IPS-15b (cell line): ENCODE results near the gene TOR1B.

Source experiments
- H3K27me3 ChIP-seq: one replicate; pipeline ENCODE4 v1.6.1; 2013; ENCODE audit warnings: low read length; ENCODE audit not compliant: control insufficient read depth, insufficient read depth
- H3K36me3 ChIP-seq: one replicate; pipeline ENCODE4 v1.6.1; 2013; ENCODE audit warnings: low read length; ENCODE audit not compliant: control insufficient read depth, insufficient read depth
- H3K4me1 ChIP-seq: one replicate; pipeline ENCODE4 v1.6.1; 2013; ENCODE audit warnings: mild to moderate bottlenecking, low read length; ENCODE audit not compliant: control insufficient read depth, insufficient read depth
- H3K4me3 ChIP-seq: one replicate; pipeline ENCODE4 v1.5.1; 2013; ENCODE audit warnings: low read depth, low read length
- H3K9ac ChIP-seq: one replicate; pipeline ENCODE4 v1.6.1; 2013; ENCODE audit warnings: low read depth, mild to moderate bottlenecking, low read length
- H3K9me3 ChIP-seq: one replicate; pipeline ENCODE4 v1.6.1; 2013; ENCODE audit warnings: mild to moderate bottlenecking, low read length; ENCODE audit not compliant: control insufficient read depth, insufficient read depth

The TOR1B gene

GRCh38 chr9:129836311-129837007 lies 33.5 kb downstream of the TOR1B start:
- no peak overlapping the region for H3K9ac ChIP-seq
- H3K27me3 ChIP-seq = no peaks in the 10 kb centered on the region
- peak overlapping the region; percentile 77 for H3K4me3 ChIP-seq
- peaks cover 15% of the 10 kb centered on the region for H3K4me1 ChIP-seq
- H3K36me3 ChIP-seq = no peaks in the 10 kb centered on the region
- no peaks in the 10 kb centered on the region for H3K9me3 ChIP-seq

- no peak overlapping the region for H3K9ac ChIP-seq
- H3K4me1 ChIP-seq = peaks cover 15% of the 10 kb centered on the region
- H3K9me3 ChIP-seq = no peaks in the 10 kb centered on the region
- no peaks in the 10 kb centered on the region for H3K36me3 ChIP-seq
- no peak overlapping the region for H3K4me3 ChIP-seq
- no peaks in the 10 kb centered on the region for H3K27me3 ChIP-seq
Observed at GRCh38 chr9:129838707-129839259, 35.8 kb downstream of the TOR1B start.

- Histone ChIP-seq H3K27me3 (no peaks in the 10 kb centered on the region), H3K9ac (no peak overlapping the region), H3K4me3 (no peak overlapping the region), H3K36me3 (no peaks in the 10 kb centered on the region), H3K9me3 (no peaks in the 10 kb centered on the region), H3K4me1 (peaks cover 15% of the 10 kb centered on the region)
Observed at GRCh38 chr9:129839324-129840023, 36.5 kb downstream of the TOR1B start.

DNA sequence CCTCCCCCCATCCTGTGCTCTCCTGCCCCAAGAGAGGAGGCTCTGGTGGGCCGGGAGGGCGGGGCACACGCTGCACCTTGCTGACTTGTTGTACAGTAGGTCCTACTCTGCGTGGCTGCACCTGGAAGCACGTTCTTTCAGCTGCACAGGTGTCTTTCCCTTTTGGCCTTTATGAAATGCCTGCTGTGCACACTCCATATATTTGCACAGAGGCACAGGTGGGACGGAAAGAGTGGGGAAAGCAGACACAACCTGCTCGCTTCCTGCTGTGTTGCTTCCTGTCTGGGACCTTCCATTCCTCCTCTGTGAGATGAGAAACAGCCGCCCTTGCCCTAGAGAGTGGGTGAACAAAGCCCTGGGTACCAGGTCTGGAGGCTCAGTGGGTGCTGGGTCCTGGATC lies 37.0 kb downstream of the TOR1B start:
- Histone ChIP-seq H3K27me3 (no peaks in the 10 kb centered on the region), H3K4me1 (peaks cover 15% of the 10 kb centered on the region), H3K36me3 (no peaks in the 10 kb centered on the region), H3K9me3 (no peaks in the 10 kb centered on the region), H3K9ac (no peak overlapping the region), H3K4me3 (no peak overlapping the region)

- Histone ChIP-seq H3K4me3 (no peak overlapping the region), H3K4me1 (peaks cover 15% of the 10 kb centered on the region), H3K36me3 (no peaks in the 10 kb centered on the region), H3K9me3 (no peaks in the 10 kb centered on the region), H3K9ac (no peak overlapping the region), H3K27me3 (no peaks in the 10 kb centered on the region)
Observed at GRCh38 chr9:129841071-129841470, 38.1 kb downstream of the TOR1B start.

GRCh38 chr9:129845373-129845772 lies 42.4 kb downstream of the TOR1B start:
- H3K27me3 ChIP-seq = no peaks in the 10 kb centered on the region
- no peaks in the 10 kb centered on the region for H3K36me3 ChIP-seq
- H3K9ac ChIP-seq = no peak overlapping the region

DNA sequence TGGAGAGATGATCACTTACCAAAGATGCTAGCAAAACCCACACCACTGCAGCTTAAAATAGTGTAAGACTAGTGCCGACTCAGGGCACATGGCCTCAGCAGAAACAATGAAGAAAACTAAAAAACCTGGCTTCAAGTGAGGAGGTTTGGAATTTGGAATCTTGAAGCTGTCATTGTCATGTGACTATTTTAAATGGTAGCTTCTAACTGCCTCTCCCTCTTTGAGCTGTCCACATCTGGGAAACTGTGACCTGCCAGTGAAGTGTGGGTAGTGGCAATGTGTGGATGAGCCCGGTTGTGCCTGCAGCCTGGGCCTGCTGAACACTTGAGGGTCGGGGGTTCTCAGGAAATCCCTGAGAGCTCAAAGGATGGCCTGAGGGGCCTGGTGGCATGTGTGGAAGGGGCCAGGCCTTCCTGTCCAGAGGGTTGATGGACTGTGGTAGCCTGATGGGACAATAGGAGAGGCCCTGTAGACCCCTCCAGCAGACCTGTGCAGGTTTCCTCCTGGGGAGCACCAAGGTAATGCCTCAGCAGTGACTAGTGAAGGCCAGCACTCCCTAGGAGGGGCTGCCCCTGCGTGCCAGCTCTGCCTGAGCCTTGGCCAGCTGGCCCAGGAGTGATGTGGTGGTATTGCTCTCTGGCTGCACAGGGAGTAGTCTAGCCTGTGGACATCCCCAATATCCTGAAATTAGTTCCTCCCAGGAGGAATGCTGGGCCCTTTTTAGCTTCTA lies 45.9 kb downstream of the TOR1B start:
- Histone ChIP-seq H3K9me3 (no peaks in the 10 kb centered on the region), H3K9ac (no peak overlapping the region), H3K4me1 (no peaks in the 10 kb centered on the region), H3K4me3 (no peak overlapping the region), H3K27me3 (no peaks in the 10 kb centered on the region), H3K36me3 (peaks cover 3% of the 10 kb centered on the region)

More at GRCh38 chr9:129845373-129845772, 42.4 kb downstream of the TOR1B start:
- H3K4me1 ChIP-seq = no peaks in the 10 kb centered on the region
- no peaks in the 10 kb centered on the region for H3K9me3 ChIP-seq
- H3K4me3 ChIP-seq = no peak overlapping the region

GRCh38 chr9:129849901-129850300 lies 46.9 kb downstream of the TOR1B start:
- Histone ChIP-seq H3K4me3 (no peak overlapping the region), H3K36me3 (peaks cover 3% of the 10 kb centered on the region), H3K9me3 (no peaks in the 10 kb centered on the region), H3K9ac (no peak overlapping the region), H3K27me3 (no peaks in the 10 kb centered on the region), H3K4me1 (no peaks in the 10 kb centered on the region)

- Histone ChIP-seq H3K36me3 (peaks cover 3% of the 10 kb centered on the region), H3K4me3 (no peak overlapping the region), H3K9me3 (no peaks in the 10 kb centered on the region), H3K9ac (no peak overlapping the region), H3K4me1 (no peaks in the 10 kb centered on the region), H3K27me3 (no peaks in the 10 kb centered on the region)
Observed at GRCh38 chr9:129850821-129851550, 48.0 kb downstream of the TOR1B start.

- Histone ChIP-seq H3K4me3 (no peak overlapping the region), H3K9ac (no peak overlapping the region), H3K4me1 (no peaks in the 10 kb centered on the region), H3K36me3 (peaks cover 3% of the 10 kb centered on the region), H3K9me3 (no peaks in the 10 kb centered on the region), H3K27me3 (no peaks in the 10 kb centered on the region)
Observed at GRCh38 chr9:129851821-129852220, 48.8 kb downstream of the TOR1B start.

DNA sequence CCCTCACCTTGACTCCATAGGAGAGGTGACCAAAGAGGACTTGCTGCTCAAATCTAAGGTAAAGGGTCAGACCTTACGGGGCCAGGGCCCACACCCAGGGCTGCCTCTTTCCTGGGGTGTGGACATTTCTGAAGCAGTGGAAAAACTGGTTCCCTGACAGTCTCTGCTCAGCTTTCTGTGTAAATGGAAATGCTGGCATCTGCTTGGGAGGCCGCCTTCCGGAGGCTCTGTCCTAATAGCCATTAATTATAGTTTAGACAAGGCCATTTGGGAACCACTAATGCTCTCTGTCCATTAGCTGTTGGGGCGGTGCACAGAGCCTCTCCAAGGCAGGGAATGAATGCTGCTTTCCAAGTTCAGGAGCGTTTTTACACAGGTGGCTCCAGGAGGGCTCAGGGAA lies 49.6 kb downstream of the TOR1B start:
- Histone ChIP-seq H3K27me3 (no peaks in the 10 kb centered on the region), H3K4me1 (no peaks in the 10 kb centered on the region), H3K9me3 (no peaks in the 10 kb centered on the region), H3K4me3 (no peak overlapping the region), H3K9ac (no peak overlapping the region), H3K36me3 (peaks cover 3% of the 10 kb centered on the region)
